T47D (cell line): ENCODE results near the gene NPTXR.
A peak's percentile ranks its signal among the peaks of the same experiment; 100 is the strongest.
"Not testable (repeated sequence)": the region's sequence is repeated elsewhere in the genome, so short reads cannot be mapped to it uniquely, and the experiment has no call there.

Source experiments
- DNase-seq, 2 experiments: peaks; one replicate each; pipeline versions ENCODE4 v3.0.0 to v3.0.0-alpha.2; 2011 to 2012; ENCODE audit warnings: low read depth in 1 of 2, low spot score in 1 of 2
- JUND ChIP-seq: IDR thresholded peaks from 2 replicates; pipeline ENCODE4 v1.6.1; 2012; ENCODE audit warnings: low read depth
- in situ Hi-C: cut with HindIII; loops from 2 replicates; pipeline ENCODE4 v1.10.0; 2016; ENCODE audit warnings: low sequenced_read_pairs, low pct_unique_long_range_greater_than_20kb

The NPTXR gene

GRCh38 chr22:38815842-38816241 is 28.0 kb downstream of the NPTXR start:
- no peak for DNase-seq
- no peak for TF ChIP-seq JUND
- in situ Hi-C loops: no loop called here

- in situ Hi-C loops: no loop called here
- no peak for TF ChIP-seq JUND
- DNase-seq: no peak
Measured at GRCh38 chr22:38811241-38811640, 32.6 kb downstream of the NPTXR start.

DNA sequence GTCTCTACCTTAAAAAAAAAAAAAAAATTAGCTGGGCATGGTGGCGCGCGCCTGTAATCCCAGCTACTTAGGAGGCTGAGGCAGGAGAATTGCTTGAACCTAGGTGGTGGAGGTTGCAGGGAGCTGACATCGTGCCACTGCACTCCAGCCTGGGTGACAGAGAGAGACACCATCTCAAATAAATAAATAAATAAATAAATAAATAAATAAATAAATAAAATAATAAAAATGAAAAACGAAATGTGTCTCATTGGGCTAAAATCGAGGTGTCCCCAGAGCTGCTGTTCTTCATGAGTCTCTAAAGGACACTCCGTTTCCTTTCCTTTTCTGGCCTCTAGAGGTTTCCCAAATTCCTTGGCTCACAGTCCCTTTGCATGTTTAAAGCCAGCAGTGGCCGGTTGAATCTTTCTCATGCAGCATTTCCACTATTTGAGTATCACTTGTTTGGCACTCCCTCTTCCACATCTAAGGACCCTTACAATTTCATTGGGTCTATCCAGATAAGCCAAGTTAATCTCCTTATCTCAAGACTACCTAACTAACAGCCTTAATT is 38.7 kb downstream of the NPTXR start:
- in situ Hi-C loops: not testable (repeated sequence)
- DNase-seq: peak in 1 of 2 experiments; percentile 25

DNA sequence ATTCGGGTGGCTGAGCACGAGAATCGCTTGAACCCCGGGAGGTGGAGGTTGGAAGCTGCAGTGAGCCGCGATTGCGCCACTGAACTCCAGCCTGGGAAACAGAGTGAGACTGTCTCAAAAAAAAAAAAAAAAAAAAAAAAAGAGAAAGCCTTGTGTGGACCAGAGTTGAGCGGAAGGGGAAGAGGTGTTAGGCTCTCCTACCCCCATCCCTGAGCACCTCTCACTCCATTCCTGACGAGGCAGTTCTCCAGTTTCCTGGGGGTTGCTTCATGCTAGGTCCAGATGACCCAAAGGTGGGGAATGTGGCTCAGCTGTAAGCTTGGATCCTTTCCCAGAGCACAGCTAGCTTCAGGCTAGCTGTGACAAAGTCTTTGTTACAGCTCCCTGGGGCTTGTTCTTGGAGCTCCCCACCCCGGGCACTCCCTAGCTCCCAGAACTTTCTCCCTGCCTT is 41.1 kb downstream of the NPTXR start:
- DNase-seq: peak; percentile 9 to 78
- in situ Hi-C loops: no loop called here
- no peak for TF ChIP-seq JUND

- no peak for DNase-seq
- no peak for TF ChIP-seq JUND
- in situ Hi-C loops: no loop called here
Measured at GRCh38 chr22:38799265-38800002, 44.4 kb downstream of the NPTXR start.

- no peak for DNase-seq
- TF ChIP-seq JUND: no peak
- in situ Hi-C loops: no loop called here
Measured at GRCh38 chr22:38798496-38798895, 45.3 kb downstream of the NPTXR start.

DNA sequence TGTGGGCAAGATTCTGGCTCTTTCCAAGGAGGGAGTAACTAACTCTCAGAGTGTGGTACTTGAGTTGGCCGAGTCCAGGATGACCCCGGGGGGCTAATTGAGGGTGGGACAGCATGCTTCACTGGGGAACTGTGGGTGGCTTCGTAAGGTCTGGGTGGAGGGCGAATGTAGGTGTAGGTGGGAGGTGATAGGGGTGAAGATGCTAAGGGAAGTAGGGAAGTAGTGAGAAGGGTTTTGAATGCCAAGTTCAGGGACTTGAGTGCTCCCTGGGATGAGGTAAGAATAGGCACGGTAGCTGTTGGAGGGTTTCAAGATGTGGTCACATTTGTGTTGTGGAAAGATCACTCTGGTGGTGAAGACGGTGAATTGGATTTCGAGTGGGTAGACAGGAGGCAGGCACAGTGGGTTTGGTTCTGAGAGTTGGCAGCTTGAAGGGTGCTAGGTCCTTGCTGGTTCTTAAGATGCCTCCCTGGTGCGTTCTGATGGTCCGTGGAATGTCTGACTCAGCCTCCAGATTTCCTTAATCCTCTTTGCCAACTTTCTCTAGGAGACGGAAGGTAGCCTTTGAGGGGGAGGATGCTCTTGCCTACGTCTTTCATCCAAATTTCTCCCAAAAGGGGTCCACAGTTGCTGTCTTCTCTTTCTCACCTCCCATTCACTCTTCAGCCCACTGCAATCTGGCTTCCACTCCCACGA is 47.4 kb downstream of the NPTXR start:
- no peak for DNase-seq
- in situ Hi-C loops: no loop called here
- TF ChIP-seq JUND: no peak

DNA sequence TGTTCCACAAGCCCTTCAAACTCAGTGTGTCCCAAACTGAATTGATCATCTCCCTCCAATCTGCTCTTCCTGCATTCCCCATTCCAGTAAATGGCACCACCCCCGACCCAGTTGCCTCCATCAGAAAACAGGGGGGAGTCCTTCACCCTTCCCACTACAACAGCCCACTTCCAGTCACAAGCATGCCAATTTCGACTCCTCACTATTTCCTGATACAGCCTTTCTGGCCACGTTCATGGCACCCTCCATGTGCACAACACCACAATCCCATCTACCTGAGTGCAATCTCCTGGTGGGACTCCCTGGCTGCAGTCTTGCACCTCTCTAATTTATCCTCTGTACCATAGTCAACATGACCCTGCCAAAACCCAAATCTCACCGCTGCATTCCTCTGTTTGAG is 48.3 kb downstream of the NPTXR start:
- no peak for TF ChIP-seq JUND
- in situ Hi-C loops: no loop called here
- no peak for DNase-seq

GRCh38 chr22:38793721-38794466 is 49.9 kb downstream of the NPTXR start, which contains the start of gene DNAL4:
Gene DNAL4 (minus strand): TSS chr22:38794143. CDS start chr22:38782731, 11,412 bp downstream.
- in situ Hi-C loops: no loop called here
- no peak for TF ChIP-seq JUND
- peak; percentile 84 to 97 for DNase-seq

- in situ Hi-C loops: no loop called here
- no peak for TF ChIP-seq JUND
- DNase-seq: no peak
Measured at GRCh38 chr22:38793317-38793716, 50.5 kb downstream of the NPTXR start.

GRCh38 chr22:38792833-38793232 is 51.0 kb downstream of the NPTXR start:
- in situ Hi-C loops: no loop called here

GRCh38 chr22:38789606-38790005 is 54.2 kb downstream of the NPTXR start:
- no peak for DNase-seq
- no peak for TF ChIP-seq JUND
- in situ Hi-C loops: no loop called here

More at GRCh38 chr22:38792833-38793232, 51.0 kb downstream of the NPTXR start:
- DNase-seq: no peak
- no peak for TF ChIP-seq JUND
